Large intestine (tissue), 3 donors: ENCODE measurements around the gene SUSD6. TPM values are rescaled to one million over a fixed set of nuclear protein-coding genes. Genes with fewer than 3 reads are reported as not detected.
A peak's percentile ranks its signal among the peaks of the same experiment; 100 is the strongest.
"Not testable (repeated sequence)": the region's sequence is repeated elsewhere in the genome, so short reads cannot be mapped to it uniquely, and the experiment has no call there.

Experiments
- DNase-seq, 2 donors: peaks; one replicate each; pipeline versions ENCODE4 v3.0.0 to v3.0.0-alpha.2; 2013
- H3K27ac ChIP-seq: one replicate; pipeline ENCODE4 v1.5.1; 2013; ENCODE audit warnings: low read length
- H3K27me3 ChIP-seq: 2 replicates; pipeline ENCODE4 v1.6.1; 2013; ENCODE audit warnings: low read length; ENCODE audit not compliant: control insufficient read depth, insufficient read depth
- H3K36me3 ChIP-seq: 2 replicates; pipeline ENCODE4 v1.6.1; 2013; ENCODE audit warnings: low read length; ENCODE audit not compliant: control insufficient read depth, insufficient read depth
- H3K4me1 ChIP-seq: one replicate; pipeline ENCODE4 v1.6.1; 2013; ENCODE audit warnings: low read length; ENCODE audit not compliant: control insufficient read depth, insufficient read depth
- H3K4me3 ChIP-seq: one replicate; pipeline ENCODE4 v1.5.1; 2013; ENCODE audit warnings: low read length
- H3K9me3 ChIP-seq: one replicate; pipeline ENCODE4 v1.6.1; 2013; ENCODE audit warnings: mild to moderate bottlenecking, low read depth, low read length, moderate library complexity; ENCODE audit not compliant: control insufficient read depth
- WGBS: methylation state at CpG from one replicate; pipeline ENCODE4 v1.1.5; 2013; ENCODE audit warnings: low lambda C conversion rate; ENCODE audit not compliant: insufficient coverage; 5-methylcytosine and 5-hydroxymethylcytosine counted together
- polyA plus RNA-seq: library from polyadenylated mRNA; unstranded; fragments of 120-200 nt; gene quantifications from one replicate; pipeline ENCODE4 v1.2.1, GENCODE V29; 2013

The SUSD6 gene
- polyA plus RNA-seq, 1 donor, result 40.4 TPM

DNA sequence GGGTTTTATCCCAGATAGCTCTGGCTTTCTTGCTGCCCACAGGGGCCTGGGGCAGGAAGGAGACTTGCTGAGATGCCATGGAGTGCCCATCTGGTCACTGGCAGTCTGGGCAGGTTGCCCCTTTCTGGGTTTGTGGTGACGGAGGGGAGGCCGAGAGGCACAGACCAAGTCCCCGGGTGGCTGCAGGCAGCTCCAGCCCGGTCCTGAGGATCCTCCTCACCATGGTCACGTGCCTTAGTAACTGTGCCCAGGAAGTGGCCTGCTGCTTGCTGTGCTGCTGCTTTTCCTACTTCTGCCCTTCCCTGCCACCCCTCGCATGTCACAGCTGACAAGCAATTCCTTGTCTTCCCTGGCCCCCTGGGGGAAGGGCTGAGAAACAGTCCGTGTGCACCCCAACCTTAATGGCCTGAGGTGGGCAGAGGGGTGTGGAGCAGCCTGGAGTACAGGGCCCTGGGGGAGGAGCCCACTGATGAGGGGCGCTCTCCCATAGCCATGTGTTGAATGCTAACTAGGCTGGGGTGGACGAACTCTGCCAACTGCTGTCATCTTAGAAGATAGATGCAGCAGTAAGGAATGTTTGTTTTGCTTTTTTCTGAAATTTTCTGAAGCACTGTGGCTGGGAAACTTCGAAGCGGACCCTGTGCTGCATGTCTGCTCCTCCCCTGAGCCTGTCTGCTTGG, 100.6 kb downstream of the SUSD6 start:
- no peak for DNase-seq

DNA sequence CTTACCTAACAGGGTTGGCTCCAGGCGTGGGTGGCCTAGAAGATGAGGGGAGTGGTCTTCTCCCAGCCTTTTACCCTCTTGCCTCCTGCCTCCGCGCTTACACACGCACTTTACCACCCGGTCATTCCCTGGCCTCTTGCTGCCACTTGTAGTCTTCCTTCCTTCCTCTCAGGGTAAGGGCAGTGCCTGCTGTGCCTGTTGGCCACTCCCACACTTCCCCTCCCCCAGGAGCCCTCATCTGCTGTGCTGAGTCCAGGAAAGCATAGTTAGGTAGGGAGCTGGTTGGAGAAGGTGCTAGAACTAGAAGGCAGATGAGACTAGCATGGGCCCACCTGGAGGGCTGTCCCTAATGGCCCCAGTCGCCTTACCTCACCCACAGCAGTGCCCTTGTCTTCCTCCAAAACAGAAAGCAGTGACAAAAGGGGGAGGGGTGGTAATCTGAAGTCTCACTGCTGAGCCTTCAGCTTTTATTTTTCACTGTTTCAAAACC, 101.2 kb downstream of the SUSD6 start:
- no peaks in the 10 kb centered on the region for H3K27me3 ChIP-seq
- no CpG with 5 or more reads among the region's 6 CpGs for WGBS
- no peaks in the 10 kb centered on the region for H3K9me3 ChIP-seq
- H3K4me3 ChIP-seq, result no peak overlapping the region
- peak in 1 of 2 donors; percentile 60 for DNase-seq
- peak overlapping the region; percentile 32 for H3K27ac ChIP-seq
- peaks cover 29% of the 10 kb centered on the region for H3K4me1 ChIP-seq
- peaks cover 46% of the 10 kb centered on the region for H3K36me3 ChIP-seq

More for the DNA sequence above, 100.6 kb downstream of the SUSD6 start:
- peaks cover 49% of the 10 kb centered on the region for H3K36me3 ChIP-seq
- no peak overlapping the region for H3K4me3 ChIP-seq
- no peaks in the 10 kb centered on the region for H3K9me3 ChIP-seq
- 40% methylated on average over 1 of the region's 11 CpGs for WGBS
- H3K27me3 ChIP-seq, result no peaks in the 10 kb centered on the region
- H3K27ac ChIP-seq, result peak overlapping the region; percentile 32
- peaks cover 29% of the 10 kb centered on the region for H3K4me1 ChIP-seq

DNA sequence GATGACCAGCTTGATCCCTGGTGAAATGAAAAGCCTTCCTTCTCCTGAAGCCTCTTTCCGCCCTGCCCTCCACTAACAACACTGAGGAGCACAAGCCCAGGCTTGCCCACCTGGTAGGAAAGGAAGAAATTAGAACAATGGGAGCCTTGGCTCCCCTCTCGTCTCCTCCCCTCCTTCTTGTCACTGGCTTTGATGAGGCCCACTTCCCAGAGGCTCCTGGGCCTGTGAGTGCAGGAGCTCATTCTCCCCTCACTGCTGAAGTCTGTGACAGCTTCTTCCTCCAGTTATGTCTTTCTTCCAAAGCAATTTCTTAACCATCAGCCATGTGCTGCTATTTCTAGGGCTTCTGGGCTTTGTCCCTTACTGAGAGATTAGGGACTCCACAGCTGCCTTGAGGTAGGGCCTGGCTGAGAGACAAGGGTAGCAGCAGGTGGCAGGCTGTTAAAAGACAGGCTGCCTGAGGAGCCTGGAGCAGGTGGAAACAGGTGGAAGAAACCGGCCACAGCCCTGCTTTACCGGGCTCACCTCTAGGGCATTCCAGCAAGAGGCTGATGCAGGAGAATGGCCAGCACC, 101.9 kb downstream of the SUSD6 start:
- H3K36me3 ChIP-seq, result peaks cover 45% of the 10 kb centered on the region

DNA sequence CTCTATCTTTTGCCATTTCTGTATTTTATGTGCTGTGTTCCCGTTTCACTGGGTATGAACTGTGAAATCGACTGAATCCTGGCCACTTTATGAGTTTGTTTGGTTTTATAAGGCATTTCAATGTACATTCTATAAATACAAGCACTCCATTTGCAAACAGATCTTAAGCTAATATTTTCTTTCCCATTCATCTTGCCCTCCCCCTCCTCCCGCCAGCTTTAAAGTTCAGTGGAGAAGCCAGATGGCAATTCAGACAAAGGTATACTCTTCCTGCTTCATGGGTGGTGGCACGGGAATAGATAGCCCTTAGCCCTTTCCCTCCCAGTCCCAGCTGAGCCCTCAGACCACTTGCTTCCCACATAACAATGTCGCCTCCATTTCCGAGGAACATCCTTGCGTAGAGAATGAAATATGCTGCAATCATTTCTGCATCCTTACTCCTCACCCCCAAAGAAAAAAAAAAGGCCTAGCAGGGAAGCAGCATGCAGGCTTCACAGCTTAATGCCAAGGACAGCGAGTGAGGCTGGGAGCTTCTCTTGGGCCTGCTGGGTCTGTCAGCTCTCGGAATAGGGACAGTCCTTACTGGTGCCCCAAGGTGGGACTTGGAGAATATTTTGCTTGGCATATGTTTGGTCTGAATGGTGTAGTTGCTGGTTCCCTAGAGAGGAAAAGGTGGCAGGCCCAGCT, 102.7 kb downstream of the SUSD6 start:
- no peak for DNase-seq
- peaks cover 37% of the 10 kb centered on the region for H3K36me3 ChIP-seq
- H3K27me3 ChIP-seq, result no peaks in the 10 kb centered on the region
- peaks cover 29% of the 10 kb centered on the region for H3K4me1 ChIP-seq
- H3K27ac ChIP-seq, result no peak overlapping the region
- 53% methylated on average over 3 of the region's 9 CpGs for WGBS
- H3K4me3 ChIP-seq, result no peak overlapping the region
- no peaks in the 10 kb centered on the region for H3K9me3 ChIP-seq

More for the DNA sequence above, 101.9 kb downstream of the SUSD6 start:
- WGBS, result no CpG with 5 or more reads among the region's 4 CpGs
- DNase-seq, result peak in 1 of 2 donors; percentile 50
- H3K4me3 ChIP-seq, result no peak overlapping the region
- no peaks in the 10 kb centered on the region for H3K27me3 ChIP-seq
- H3K9me3 ChIP-seq, result no peaks in the 10 kb centered on the region
- H3K4me1 ChIP-seq, result peaks cover 29% of the 10 kb centered on the region
- peak overlapping the region; percentile 27 for H3K27ac ChIP-seq

DNA sequence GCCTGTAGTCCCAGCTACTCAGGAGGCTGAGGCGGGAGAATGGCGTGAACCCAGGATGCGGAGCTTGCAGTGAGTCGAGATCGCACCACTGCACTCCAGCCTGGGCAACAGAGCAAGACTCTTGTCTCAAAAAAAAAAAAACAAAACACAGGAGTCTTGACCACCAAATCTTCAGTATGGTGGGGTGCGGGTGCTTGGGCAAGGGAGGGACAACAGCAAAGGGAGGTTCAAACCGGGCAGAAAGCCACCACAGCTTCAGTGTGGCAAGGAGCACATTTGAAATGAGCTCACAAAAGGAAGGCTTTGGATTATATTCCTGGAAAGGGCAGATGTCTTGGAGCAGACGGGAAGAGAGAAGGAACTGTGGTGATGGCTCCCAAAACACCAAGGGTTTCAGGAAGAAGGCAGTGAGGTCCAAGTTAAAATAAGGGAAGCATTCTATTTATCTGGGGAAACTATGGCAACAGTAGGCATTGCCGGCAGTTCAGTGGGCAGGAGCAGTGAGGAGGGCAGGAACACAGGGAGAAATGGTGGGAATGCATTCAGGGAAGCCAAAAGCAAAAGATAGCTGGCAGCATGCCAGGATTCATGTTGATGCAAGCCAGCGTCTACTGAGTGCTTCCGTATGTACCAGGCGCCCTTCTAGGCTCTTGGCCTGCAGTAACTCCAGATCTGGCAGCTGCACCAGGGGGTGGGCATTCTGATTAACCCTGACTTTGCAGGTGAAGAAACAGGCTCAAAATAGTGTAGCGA, 104.5 kb downstream of the SUSD6 start:
- peaks cover 32% of the 10 kb centered on the region for H3K4me1 ChIP-seq
- WGBS, result 92% methylated on average over 2 of the region's 13 CpGs
- no peak overlapping the region for H3K4me3 ChIP-seq
- no peaks in the 10 kb centered on the region for H3K9me3 ChIP-seq
- no peaks in the 10 kb centered on the region for H3K27me3 ChIP-seq
- peaks cover 20% of the 10 kb centered on the region for H3K36me3 ChIP-seq
- DNase-seq, result peak in 1 of 2 donors; percentile 53
- H3K27ac ChIP-seq, result peak overlapping the region; percentile 2

DNA sequence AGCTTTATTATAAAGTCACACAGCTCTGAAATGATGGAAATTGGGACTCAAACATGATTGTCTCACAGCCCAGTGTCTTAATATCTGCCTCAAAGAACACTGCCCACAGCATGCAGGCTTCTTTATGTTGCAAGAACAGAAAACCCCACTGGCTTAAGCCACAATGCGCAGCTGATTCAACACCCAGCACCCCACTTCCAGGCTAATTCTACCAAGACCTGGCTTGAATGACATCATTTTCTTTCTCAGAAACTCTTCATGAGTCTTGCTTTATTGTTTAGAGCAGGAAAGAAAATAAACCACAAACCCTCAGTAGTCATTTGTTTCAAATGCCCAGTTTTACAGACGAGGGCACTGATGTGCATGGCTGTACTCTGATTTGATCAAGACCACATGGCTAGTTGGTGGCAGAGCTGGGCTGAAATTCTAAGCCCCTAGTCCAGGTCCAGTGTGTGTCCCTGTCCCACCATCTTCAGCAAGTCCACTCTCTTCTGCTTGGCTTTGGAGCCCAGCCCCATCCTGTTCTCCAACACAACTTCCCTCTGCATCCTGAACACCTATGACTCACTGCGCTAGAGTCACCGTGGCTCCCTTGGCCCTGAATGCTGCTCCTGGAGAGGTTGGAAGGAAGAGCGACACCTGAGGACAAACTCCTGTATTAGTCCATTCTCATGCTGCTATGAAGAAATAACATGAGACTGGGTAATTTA, 105.2 kb downstream of the SUSD6 start:
- DNase-seq, result no peak
- Histone ChIP-seq H3K36me3 (peaks cover 13% of the 10 kb centered on the region), H3K4me1 (peaks cover 27% of the 10 kb centered on the region), H3K4me3 (no peak overlapping the region), H3K27ac (no peak overlapping the region), H3K9me3 (no peaks in the 10 kb centered on the region), H3K27me3 (no peaks in the 10 kb centered on the region)
- WGBS, result no CpG with 5 or more reads among the region's 5 CpGs

DNA sequence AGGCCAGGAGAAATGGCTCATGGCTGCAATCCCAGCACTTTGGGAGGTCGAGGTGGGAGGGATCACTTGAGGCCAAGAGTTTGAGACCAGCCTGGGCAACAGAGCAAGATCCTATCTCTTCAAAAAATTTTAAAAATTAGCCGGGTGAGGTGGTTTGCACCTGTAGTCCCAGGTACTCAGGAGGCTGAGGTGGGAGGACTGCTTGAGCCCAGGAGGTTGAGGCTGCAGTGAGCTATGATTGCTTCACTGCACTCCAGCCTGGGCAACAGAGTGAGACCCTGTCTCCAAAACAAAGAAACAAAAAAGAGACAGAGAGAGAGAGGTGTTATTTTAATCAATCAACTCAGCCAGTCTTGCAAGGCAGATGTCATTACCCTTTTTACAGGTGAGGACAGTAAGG, 107.2 kb downstream of the SUSD6 start:
- DNase-seq, H3K27me3 ChIP-seq, H3K4me3 ChIP-seq, H3K9me3 ChIP-seq, H3K36me3 ChIP-seq, H3K27ac ChIP-seq: not testable (repeated sequence)
- WGBS, result no CpG with 5 or more reads among the region's 2 CpGs
- peaks cover 10% of the 10 kb centered on the region for H3K4me1 ChIP-seq

DNA sequence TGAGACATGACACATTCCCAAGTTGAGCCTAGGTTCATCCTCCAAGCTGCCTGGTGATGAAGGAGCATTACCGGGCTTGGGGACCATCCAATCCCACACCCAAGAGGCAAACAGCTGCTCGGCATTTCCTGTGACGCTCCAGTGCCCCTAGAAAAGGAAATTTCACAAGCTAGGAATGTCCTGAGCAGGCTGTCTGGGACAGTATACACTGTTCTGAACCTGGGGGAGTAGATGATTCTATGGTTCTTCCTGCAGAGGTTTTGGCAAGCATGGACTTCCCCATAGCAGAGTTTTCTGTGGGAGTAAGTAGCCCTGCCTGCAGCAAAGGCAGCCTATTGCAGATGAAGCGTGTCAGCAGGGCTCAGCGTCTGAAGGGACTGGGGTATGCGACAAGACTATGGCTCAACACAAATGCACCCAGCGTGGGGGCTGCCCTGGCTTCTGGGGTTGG, 108.1 kb downstream of the SUSD6 start:
- Histone ChIP-seq H3K27ac (no peak overlapping the region), H3K9me3 (no peaks in the 10 kb centered on the region), H3K27me3 (no peaks in the 10 kb centered on the region), H3K4me1 (peaks cover 7% of the 10 kb centered on the region), H3K36me3 (peaks cover 2% of the 10 kb centered on the region), H3K4me3 (no peak overlapping the region)
- no peak for DNase-seq
- no CpG with 5 or more reads among the region's 7 CpGs for WGBS

DNA sequence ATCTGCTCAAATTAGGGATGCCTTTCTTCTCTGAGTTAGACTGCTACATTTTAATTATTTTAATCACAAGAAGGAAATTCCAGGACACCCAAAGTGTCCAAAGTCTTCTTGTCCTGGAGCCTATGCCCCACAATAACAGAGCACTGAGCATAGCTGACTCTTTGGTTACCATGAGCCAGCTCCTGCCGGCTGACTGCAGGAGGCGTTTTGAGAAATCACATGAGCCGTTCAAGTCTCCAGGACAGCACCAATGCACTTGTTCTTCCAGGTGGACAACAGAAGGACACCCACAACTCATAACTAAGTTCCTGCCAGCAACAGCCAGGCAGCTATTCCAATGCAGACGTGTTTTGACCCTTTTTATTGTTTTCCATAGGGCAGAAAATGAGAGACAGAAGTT, 109.5 kb downstream of the SUSD6 start:
- H3K27ac ChIP-seq, result no peak overlapping the region
- WGBS, result 90% methylated on average over 1 of the region's 4 CpGs

More for the DNA sequence above, 109.5 kb downstream of the SUSD6 start:
- no peaks in the 10 kb centered on the region for H3K27me3 ChIP-seq
- no peaks in the 10 kb centered on the region for H3K9me3 ChIP-seq
- no peak overlapping the region for H3K4me3 ChIP-seq
- H3K4me1 ChIP-seq, result peaks cover 7% of the 10 kb centered on the region
- no peaks in the 10 kb centered on the region for H3K36me3 ChIP-seq
- no peak for DNase-seq
